Measurements from ENCODE around the gene ARMC2. TPM values are rescaled to one million over a fixed set of nuclear protein-coding genes. Genes with fewer than 3 reads are reported as not detected.

ARMC2 gene
- total RNA-seq, 1 donor from 2014 or later: 10.1 TPM

DNA sequence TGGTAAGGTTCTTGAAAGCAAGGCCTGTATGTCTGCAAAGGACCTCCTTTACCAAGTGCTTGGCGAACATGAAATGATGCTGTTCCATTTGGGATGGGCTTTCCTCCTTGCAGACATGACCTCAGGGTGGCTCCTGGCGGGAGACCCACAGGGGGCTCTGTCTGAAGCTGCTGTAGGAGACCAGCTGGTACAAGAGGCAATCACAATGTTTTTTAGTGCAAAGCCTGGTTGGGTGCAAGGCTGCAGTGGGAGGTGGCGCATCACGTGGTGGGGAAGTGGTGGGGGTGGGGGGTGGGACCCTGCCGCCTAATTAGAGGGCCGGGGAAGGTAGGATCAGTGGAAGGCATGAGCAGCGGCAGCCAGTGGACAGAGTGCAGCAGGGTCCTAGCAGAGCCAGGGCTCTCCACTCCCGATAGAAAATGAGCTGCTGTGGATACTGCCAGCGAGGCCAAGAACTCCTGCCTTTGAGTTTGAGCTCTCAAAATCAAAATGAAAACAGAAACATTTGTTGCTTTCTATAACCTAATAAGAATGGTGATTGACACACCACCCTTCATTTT is 9.1 kb upstream of the ARMC2 start:
- H3K4me3 Mint-ChIP-seq: no peak overlapping the region
- H3K9me3 Mint-ChIP-seq: no peaks in the 10 kb centered on the region
- TF ChIP-seq, protein P1, sequence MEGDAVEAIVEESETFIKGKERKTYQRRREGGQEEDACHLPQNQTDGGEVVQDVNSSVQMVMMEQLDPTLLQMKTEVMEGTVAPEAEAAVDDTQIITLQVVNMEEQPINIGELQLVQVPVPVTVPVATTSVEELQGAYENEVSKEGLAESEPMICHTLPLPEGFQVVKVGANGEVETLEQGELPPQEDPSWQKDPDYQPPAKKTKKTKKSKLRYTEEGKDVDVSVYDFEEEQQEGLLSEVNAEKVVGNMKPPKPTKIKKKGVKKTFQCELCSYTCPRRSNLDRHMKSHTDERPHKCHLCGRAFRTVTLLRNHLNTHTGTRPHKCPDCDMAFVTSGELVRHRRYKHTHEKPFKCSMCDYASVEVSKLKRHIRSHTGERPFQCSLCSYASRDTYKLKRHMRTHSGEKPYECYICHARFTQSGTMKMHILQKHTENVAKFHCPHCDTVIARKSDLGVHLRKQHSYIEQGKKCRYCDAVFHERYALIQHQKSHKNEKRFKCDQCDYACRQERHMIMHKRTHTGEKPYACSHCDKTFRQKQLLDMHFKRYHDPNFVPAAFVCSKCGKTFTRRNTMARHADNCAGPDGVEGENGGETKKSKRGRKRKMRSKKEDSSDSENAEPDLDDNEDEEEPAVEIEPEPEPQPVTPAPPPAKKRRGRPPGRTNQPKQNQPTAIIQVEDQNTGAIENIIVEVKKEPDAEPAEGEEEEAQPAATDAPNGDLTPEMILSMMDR (conservative IDR thresholded peaks at IDR 0.05): no peak
- no peak for DNase-seq (ENCODE audit: low read depth, low spot score)
- peaks cover 53% of the 10 kb centered on the region for H3K27me3 Mint-ChIP-seq (ENCODE audit: low read depth)
- no peak overlapping the region for H3K27ac Mint-ChIP-seq (ENCODE audit: unreplicated experiment)
- H3K4me1 Mint-ChIP-seq: peaks cover 24% of the 10 kb centered on the region
- no peaks in the 10 kb centered on the region for H3K36me3 Mint-ChIP-seq (ENCODE audit: low read depth)

DNA sequence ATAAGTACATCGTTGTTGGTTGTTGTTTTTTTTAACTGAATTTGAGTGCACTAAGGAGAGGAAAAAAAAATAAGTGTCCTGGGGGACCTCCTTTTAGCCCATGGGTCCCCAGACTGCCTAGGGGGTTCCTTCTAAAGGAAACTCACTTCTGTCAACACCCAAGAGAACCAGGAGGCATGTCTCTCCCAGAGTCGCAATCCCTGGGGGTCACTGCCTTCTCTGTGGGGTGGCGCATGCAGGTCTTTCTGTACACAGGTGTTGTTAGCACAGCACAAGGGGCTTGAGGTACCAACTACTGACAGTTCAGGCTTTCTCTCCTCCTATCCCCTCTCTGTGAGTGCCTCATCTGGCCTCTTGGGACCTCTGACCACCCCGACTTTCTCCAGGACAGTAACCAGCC is 7.3 kb upstream of the ARMC2 start:
- Mint-ChIP-seq H3K36me3 (ENCODE audit: low read depth) (no peaks in the 10 kb centered on the region), H3K27ac (ENCODE audit: unreplicated experiment) (no peak overlapping the region), H3K27me3 (ENCODE audit: low read depth) (peaks cover 51% of the 10 kb centered on the region), H3K4me1 (peaks cover 24% of the 10 kb centered on the region), H3K4me3 (no peak overlapping the region), H3K9me3 (no peaks in the 10 kb centered on the region)
- TF ChIP-seq, protein P1 (conservative IDR thresholded peaks at IDR 0.05): no peak
- DNase-seq (ENCODE audit: low read depth, low spot score): no peak

DNA sequence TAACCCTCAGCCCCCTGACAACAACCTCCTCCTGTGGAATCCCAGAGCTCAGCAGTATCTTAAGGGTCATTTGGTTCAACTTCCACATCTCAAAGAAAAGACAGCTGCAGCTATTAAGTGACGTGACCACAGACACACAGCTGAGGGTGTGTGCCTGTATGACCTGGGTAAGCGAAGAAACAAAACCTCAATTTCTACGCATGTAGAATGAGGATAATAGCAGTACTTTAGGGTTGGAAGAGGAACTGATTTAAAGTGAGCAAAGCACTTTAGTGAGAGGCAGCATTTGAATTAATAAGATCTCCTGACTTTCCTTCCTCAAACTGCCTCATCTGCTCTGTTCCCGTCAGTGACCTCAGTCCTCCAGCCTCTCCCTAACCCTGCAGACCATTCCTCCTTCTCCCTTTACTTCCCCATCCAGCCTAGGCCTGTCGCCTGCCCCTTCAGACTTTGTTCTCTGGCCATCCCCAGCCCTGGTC is 6.8 kb upstream of the ARMC2 start:
- no peak overlapping the region for H3K27ac Mint-ChIP-seq (ENCODE audit: unreplicated experiment)
- DNase-seq (ENCODE audit: low read depth, low spot score): no peak
- peaks cover 24% of the 10 kb centered on the region for H3K4me1 Mint-ChIP-seq
- H3K27me3 Mint-ChIP-seq (ENCODE audit: low read depth): peaks cover 49% of the 10 kb centered on the region
- no peaks in the 10 kb centered on the region for H3K9me3 Mint-ChIP-seq
- TF ChIP-seq, protein P1 (conservative IDR thresholded peaks at IDR 0.05): no peak
- H3K36me3 Mint-ChIP-seq (ENCODE audit: low read depth): no peaks in the 10 kb centered on the region
- no peak overlapping the region for H3K4me3 Mint-ChIP-seq

GRCh38 chr6:108844135-108844534 is 4.1 kb upstream of the ARMC2 start:
- no peak overlapping the region for H3K4me3 Mint-ChIP-seq
- TF ChIP-seq, protein P1 (conservative IDR thresholded peaks at IDR 0.05): no peak
- no peaks in the 10 kb centered on the region for H3K9me3 Mint-ChIP-seq
- peaks cover 13% of the 10 kb centered on the region for H3K4me1 Mint-ChIP-seq
- no peak for DNase-seq (ENCODE audit: low read depth, low spot score)
- H3K27ac Mint-ChIP-seq (ENCODE audit: unreplicated experiment): no peak overlapping the region
- H3K27me3 Mint-ChIP-seq (ENCODE audit: low read depth): peaks cover 22% of the 10 kb centered on the region
- H3K36me3 Mint-ChIP-seq (ENCODE audit: low read depth): no peaks in the 10 kb centered on the region

DNA sequence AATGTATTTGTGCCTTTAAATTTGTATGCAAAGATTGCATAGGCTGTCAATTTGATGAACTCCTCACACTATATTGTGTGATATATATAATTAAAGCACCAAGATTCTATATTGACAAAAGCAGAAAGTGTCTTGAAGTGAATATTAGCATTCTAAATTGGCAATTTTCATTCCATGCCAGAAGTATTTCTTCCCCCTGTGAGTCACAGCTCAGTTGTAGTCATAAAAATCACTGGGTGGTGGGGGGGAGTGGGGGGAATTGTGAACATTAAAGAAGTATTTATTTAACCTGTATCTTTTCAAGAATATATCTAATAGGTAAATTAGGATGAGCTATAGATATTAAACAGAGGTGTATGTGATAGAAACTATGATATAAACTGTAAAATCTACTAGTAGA is 3.1 kb upstream of the ARMC2 start:
- H3K4me3 Mint-ChIP-seq: no peak overlapping the region
- H3K4me1 Mint-ChIP-seq: peaks cover 13% of the 10 kb centered on the region

More for the DNA sequence above, 3.1 kb upstream of the ARMC2 start:
- H3K36me3 Mint-ChIP-seq (ENCODE audit: low read depth): no peaks in the 10 kb centered on the region
- no peak for DNase-seq (ENCODE audit: low read depth, low spot score)
- H3K27ac Mint-ChIP-seq (ENCODE audit: unreplicated experiment): no peak overlapping the region
- H3K27me3 Mint-ChIP-seq (ENCODE audit: low read depth): peaks cover 13% of the 10 kb centered on the region
- TF ChIP-seq, protein P1 (conservative IDR thresholded peaks at IDR 0.05): no peak
- H3K9me3 Mint-ChIP-seq: no peaks in the 10 kb centered on the region

Measured in neural crest cell (in vitro differentiated cells).